Activated CD4-positive, CD25-positive, alpha-beta regulatory T cell treated with anti-CD3 and anti-CD28 coated beads, Interleukin-2, amount 50 U/mL, for 16 hours (primary cell): ENCODE measurements around the gene NDUFV2.

ENCODE experiments used
- DNase-seq: peaks from one replicate; pipeline ENCODE4 v3.0.0-alpha.2; 2020; ENCODE audit warnings: low read depth, low spot score

Gene NDUFV2

GRCh38 chr18:9117980-9118841 is 15.7 kb downstream of the NDUFV2 start:
- no peak for DNase-seq

DNA sequence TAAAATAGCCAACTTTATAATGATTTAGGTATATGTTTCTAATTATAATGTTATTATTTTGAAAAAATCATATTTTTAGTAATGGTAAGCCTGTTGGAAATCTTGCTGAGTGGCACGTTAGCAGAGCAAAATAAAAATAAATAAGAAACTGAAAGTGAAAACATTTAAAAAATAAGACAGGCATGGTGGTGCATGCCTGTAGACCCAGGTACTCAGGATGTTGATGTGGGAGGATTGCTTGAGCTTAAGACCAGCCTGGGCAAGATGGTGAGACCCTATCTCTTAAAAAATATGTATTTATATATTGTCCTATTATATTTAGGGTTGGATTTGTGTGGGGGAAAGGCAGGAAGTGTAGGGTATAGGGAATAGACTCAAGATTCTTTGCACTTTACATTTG is 18.3 kb downstream of the NDUFV2 start:
- DNase-seq: no peak

GRCh38 chr18:9123520-9123919 is 21.0 kb downstream of the NDUFV2 start:
- no peak for DNase-seq

DNA sequence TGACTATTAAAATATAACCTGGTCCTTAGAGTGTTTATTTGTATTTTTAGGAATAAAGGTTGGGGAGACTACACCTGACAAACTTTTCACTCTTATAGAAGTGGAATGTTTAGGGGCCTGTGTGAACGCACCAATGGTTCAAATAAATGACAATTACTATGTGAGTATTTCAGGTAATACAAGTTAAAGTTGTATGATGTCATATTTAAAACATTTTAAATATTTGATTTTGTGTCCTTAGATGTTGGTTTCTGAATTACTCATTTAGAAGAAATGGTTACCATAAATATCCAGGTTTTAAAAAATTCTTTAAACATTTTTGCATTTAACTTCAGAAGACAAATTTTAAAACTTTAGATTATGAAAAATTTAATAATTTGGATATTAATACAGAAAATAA is 22.3 kb downstream of the NDUFV2 start:
- DNase-seq: no peak

DNA sequence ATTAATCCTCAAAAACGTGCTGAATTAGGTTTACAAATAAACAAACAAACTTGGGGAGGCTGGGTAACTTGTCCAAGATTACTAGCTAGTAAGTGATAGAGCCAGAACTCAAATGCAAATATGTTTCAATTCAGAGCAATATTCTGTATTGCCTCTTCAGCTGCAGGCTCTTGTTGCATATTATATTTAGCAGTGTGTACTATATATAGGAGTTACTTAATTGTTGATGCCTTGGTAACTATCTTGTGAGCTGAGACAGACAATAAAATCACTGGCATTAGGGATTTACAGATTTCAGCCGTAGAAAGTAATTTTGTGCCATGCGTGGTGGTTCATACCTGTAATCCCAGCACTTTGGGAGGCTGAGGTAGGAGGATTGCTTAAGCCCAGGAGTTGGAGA is 23.8 kb downstream of the NDUFV2 start:
- no peak for DNase-seq

DNA sequence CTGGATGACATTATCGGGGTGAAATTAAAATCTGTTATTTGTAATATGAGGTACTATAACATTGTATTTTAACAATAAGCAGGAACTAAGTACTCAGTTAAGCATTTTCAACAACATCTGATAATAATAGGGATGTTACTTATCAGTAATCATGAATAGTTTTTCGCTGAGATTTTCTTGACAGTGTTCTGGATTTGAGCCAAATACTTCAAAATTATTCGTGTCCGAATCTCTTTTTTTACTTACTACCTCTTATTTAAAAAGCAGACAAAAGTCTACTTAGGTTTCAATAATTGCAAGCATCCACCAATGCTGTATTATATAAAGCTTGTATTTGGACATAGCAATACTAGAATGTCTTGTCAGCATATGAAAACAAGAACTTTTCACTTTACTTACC is 27.7 kb downstream of the NDUFV2 start:
- DNase-seq: no peak

DNA sequence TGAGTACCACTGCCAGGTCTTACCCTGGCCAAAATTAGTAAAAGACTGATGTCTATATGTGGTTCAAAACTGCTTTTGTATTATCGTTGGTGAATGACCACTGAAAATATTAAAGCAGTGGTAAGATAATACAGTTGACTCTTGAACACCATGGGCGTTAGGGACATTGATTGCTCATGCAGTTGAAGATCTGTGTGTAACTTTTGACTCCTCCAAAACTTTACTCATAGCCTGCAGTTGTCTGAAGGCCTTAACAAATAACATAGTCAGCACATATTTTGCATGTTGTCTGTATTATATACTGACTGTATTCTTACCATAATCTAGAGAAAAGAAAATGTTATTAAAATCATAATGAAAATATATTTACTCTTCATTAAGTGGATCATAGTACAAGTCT is 28.3 kb downstream of the NDUFV2 start:
- DNase-seq: no peak

- no peak for DNase-seq
Measured at GRCh38 chr18:9132628-9133027, 30.1 kb downstream of the NDUFV2 start.

DNA sequence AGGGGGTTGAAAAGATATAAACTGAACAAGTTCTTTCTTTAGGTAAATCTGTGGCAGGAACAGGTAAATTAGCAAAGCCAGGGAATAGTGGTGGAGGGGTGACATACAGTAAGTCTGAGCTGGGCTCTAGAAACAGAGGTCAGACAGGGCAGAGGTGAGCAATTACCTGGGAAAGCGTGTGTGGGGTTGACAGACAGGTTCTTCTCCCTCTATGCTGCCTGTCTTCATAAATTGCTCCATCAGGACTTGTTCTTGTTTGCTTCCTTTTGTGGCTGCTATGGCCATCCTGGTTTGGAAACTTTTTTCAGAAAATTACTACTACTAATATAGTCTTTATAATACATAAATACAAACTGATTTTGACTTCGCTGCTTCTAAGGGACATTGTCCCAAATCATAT is 30.7 kb downstream of the NDUFV2 start:
- no peak for DNase-seq

DNA sequence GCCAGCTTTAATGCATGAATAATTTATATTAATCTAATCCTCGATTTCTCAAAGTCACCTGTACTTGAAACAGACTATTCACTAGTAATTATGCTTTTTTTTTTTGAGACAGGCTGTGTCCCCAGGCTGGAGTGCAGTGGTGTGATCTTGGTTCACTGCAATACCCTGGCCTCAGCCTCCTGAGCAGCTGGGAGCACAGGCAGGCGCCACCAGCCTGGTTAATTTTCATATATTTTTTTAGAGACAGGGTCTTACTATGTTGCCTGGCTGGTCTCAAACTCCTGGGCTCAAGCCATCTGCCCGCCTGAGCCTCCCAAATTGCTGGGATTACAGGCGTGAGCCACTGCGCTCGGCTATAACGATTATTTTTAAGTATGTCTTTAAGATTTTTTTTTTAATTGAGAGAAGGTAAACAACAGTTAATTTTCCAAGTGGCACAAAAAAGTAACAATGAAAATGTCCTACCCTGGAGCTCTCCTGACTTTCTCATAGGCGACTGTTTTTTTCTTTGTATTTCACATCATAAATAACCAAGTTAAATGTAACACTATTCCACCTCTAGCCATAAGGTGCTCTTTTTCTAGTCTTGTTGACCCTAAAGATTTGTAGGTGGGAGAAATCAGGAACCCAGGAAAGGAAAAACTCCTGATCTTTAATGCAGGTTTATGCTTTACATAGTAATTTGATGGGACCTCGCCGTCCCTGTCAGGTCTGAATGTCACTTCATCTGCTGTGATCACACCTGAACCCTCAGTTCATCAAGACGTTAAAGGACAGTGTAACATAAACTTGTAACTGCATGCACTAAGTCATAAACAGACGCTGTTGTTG is 32.8 kb downstream of the NDUFV2 start:
- no peak for DNase-seq

DNA sequence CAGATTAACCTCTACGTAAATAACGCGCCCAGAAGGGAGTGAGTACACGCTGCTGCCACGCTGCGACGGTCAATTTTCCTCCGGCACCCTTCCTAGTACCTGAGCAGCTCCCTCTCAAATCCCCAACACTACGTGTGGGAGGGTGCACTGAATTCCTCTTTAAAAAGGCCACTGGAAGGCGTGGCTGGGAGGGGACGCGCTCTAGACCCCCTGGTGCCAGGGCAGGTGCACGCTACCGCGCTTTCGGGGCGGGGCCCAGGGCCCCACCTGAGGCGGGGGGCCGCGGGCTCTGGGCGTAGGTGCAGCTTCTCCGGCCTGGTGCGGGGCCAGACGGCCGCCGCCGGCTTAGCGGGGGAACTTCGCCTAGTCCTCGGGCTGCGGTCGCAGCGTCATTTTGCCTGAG is 33.4 kb downstream of the NDUFV2 start:
- DNase-seq: peak; percentile 19

DNA sequence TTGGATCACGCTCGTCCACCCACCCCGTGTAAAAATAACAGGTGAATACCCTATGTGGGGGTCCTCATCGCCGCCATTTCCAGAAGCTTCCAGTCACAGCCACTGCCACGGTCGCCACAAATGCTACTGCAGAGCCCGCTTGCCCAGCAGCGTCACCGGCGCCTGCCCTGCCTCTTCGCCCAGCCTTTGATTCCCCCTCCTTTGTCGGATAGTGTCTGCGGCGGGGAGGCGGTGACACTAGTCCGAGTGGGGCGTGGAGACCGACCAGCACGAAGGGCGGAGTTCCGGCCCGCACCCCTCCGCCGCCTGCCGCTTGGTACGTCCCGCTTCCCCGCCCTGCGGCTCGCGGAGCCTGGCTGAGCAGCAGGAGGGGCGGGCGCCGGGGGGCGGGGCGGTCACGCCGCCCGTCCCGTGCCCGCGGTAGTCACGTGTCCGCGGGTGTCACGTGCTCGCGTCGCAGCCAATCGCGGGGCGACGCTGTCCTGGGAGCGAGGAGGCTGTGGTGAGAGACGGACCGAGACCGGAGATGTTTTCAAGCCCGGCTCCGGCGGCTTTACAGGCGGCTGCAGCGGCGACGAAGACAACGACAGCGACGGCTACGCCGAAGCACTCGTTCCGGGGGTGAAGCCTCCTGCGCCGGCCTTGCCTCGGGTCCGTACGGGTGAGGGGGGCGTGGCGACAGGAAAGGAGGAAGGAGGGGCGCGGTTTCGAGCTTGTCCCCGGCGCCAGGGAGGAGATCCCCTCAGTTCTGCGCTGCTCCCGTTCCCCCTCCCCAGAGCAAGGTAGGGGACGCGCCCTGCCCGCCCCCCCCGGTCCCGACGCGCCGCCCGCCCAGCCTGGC is 34.0 kb downstream of the NDUFV2 start, which contains the start of gene ANKRD12:
TSS of gene ANKRD12 (plus strand) at position 467 of the 841 bp plus-strand sequence. CDS start 45,652 bp downstream, outside the sequence.
- peak; percentile 91 for DNase-seq

GRCh38 chr18:9137168-9138066 is 34.9 kb downstream of the NDUFV2 start:
- peak; percentile 52 for DNase-seq

DNA sequence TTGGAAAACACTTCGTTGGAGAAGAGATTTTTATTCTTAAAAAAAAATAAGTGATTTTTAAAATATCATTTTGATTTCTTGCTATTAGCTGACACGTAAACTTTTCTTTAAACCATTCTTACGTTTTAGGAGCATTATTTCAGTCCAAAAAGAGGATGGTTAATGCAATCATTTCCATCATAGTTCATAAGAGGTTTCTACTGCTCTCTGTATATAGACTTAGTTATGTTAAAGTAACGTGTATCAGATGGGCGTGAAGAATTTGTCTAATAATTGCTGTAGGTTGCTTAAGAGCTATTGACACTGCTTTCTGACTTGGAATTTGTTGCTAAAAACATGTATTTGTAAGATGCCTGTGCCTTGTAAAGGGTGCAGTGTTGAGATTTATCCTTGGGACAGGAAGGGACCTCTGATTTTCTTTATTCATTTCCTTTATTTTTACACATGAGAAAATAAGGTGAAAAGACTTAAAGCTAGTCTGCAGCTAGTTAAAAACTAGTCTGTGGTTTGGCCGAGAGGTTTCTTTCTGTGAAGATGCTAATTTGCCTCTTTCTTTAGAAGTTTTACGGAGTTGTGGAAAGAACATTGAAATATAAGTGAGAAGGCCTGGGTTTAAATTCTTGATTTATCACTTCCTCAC is 37.0 kb downstream of the NDUFV2 start:
- no peak for DNase-seq

DNA sequence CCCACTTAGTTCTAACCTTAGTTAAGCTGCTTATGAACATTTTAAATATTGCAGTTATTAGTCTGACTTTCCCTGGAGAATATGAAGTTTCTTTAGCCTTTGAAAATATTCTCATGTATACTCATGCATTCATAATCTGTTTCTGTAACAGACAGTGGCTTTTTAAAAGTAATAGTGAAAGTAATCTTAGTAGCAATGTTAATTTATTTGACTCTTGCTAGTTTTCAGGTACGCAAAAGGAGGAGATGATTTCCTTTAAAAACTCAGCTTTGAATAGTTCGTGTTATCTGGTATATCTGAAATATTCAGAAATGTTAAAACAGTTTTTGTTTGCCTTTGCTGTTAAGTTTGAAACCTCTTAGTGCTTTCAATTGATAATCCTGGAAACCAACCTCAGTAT is 37.9 kb downstream of the NDUFV2 start:
- no peak for DNase-seq

GRCh38 chr18:9140984-9141383 is 38.5 kb downstream of the NDUFV2 start:
- no peak for DNase-seq

DNA sequence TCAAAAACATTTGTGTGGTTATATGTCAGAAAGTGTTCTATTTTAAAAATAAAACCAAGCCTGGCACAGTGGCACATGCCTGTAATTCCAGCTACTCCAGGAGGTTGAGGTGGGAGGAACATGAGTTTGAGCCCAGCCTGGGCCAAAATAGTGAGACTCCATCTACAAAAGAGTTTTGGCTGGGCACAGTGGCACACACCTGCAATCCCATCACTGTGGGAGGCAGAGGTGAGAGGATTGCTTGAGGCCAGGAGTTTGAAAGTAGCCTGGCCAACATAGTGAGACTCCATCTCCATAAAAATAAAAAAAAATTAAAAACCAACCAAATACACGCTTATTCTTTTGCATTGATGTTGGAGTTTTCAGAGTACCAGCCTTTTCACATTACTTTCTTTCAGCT is 43.7 kb downstream of the NDUFV2 start:
- no peak for DNase-seq

GRCh38 chr18:9147440-9148202 is 45.1 kb downstream of the NDUFV2 start:
- DNase-seq: no peak

GRCh38 chr18:9148203-9148552 is 45.7 kb downstream of the NDUFV2 start:
- DNase-seq: no peak

GRCh38 chr18:9150121-9150520 is 47.6 kb downstream of the NDUFV2 start:
- no peak for DNase-seq
